CD4-positive, alpha-beta T cell (primary cell): Measurements from ENCODE around the gene HAGHL. TPM values are rescaled to one million over a fixed set of nuclear protein-coding genes. Genes with fewer than 3 reads are reported as not detected.

ENCODE experiments used
- ATAC-seq: fragments of 200-7000 bp; cut with Tn5 transposase; one replicate; pipeline ENCODE4 v1.10.0; 2022; ENCODE audit warnings: mild to moderate bottlenecking; ENCODE audit not compliant: poor library complexity
- CTCF ChIA-PET: fragments of 350-600 bp; sonication (Branson Sonifier 250); formaldehyde crosslinking; loops from one replicate; lab custom pipeline; 2021; ENCODE audit warnings: antibody characterized with exemption, inconsistent platforms; lab: Charles Lee
- POLR2A ChIA-PET: fragments of 350-600 bp; sonication (Branson Sonifier 250); formaldehyde crosslinking; loops from one replicate; lab custom pipeline; 2021; ENCODE audit warnings: antibody characterized with exemption, inconsistent platforms; lab: Charles Lee
- DNase-seq, 14 experiments: peaks; one replicate each; pipeline ENCODE4 v3.0.0-alpha.2; 2013 to 2020; ENCODE audit warnings: mixed read lengths in 2 of 14
- H3K27ac ChIP-seq, 2 donors: one replicate each; pipeline versions ENCODE4 v1.5.1 to v1.7.0; 2013; ENCODE audit warnings: low read length in 2 of 2, low read depth in 1 of 2, mild to moderate bottlenecking in 1 of 2
- H3K27me3 ChIP-seq, 2 experiments: 1 replicate in 1 of 2; 2 replicates in 1 of 2; pipeline versions ENCODE4 v1.6.1 to v1.7.0; 2013; ENCODE audit warnings: low read length in 2 of 2, control low read depth in 1 of 2, mild to moderate bottlenecking in 1 of 2, moderate library complexity in 1 of 2; ENCODE audit not compliant: insufficient read depth in 2 of 2, control insufficient read depth in 1 of 2
- H3K36me3 ChIP-seq: one replicate; pipeline ENCODE4 v1.6.1; 2013; ENCODE audit warnings: low read length, control low read depth; ENCODE audit not compliant: insufficient read depth
- H3K4me1 ChIP-seq: one replicate; pipeline ENCODE4 v1.6.1; 2013; ENCODE audit warnings: low read length, control low read depth; ENCODE audit not compliant: insufficient read depth
- H3K4me3 ChIP-seq: one replicate; pipeline ENCODE4 v1.5.1; 2013; ENCODE audit warnings: mild to moderate bottlenecking, low read length, moderate library complexity
- H3K9me3 ChIP-seq, 2 experiments: 1 replicate in 1 of 2; 2 replicates in 1 of 2; pipeline versions ENCODE4 v1.6.1 to v1.7.0; 2013; ENCODE audit warnings: low read length in 2 of 2, mild to moderate bottlenecking in 2 of 2, control low read depth in 1 of 2, moderate library complexity in 1 of 2; ENCODE audit not compliant: control insufficient read depth in 1 of 2, insufficient read depth in 1 of 2
- H3K27ac Mint-ChIP-seq: one replicate; pipeline ENCODE4 v1.8.0; 2020; ENCODE audit warnings: mixed read lengths
- H3K27me3 Mint-ChIP-seq: one replicate; pipeline ENCODE4 v1.8.0; 2021; ENCODE audit warnings: mixed read lengths
- H3K36me3 Mint-ChIP-seq: one replicate; pipeline ENCODE4 v1.8.0; 2021; ENCODE audit warnings: low read depth, mixed read lengths
- H3K4me1 Mint-ChIP-seq: one replicate; pipeline ENCODE4 v1.8.0; 2021; ENCODE audit warnings: low read depth, mixed read lengths
- H3K4me3 Mint-ChIP-seq: one replicate; pipeline ENCODE4 v1.8.0; 2020; ENCODE audit warnings: mild to moderate bottlenecking, mixed read lengths
- H3K9me3 Mint-ChIP-seq: one replicate; pipeline ENCODE4 v1.8.0; 2020; ENCODE audit warnings: mixed read lengths
- CTCF ChIP-seq: fragments of 200-600 bp; IDR thresholded peaks from one replicate; pipeline ENCODE4 v1.8.0; 2022; ENCODE audit warnings: antibody characterized with exemption, mild to moderate bottlenecking
- intact Hi-C, 2 experiments: fragments of 100-400 bp; cut with DNase I in 1 of 2; cut with micrococcal nuclease in 1 of 2; formaldehyde crosslinking; loops; one replicate each; pipeline versions ENCODE4 v1.15.1 to v1.9.0; 2023 to 2025; cut with DNase I, micrococcal nuclease
- total RNA-seq, 174 experiments: library from RNA in 2 of 174; stranded (reverse) in 2 of 174; gene quantifications; one replicate each; pipeline ENCODE4 v1.2.3 and lab custom pipeline; 2021 to 2026

The HAGHL gene
- total RNA-seq, 2 experiments from 2014 or later: 7.1 to 9.2 TPM

- Histone ChIP-seq H3K27me3 (no peaks in the 10 kb centered on the region), H3K9me3 (no peaks in the 10 kb centered on the region), H3K27ac (no peak overlapping the region), H3K4me1 (peaks cover 20% of the 10 kb centered on the region), H3K36me3 (peaks cover 6% of the 10 kb centered on the region), H3K4me3 (no peak overlapping the region)
- no peak overlapping the region for H3K4me3 Mint-ChIP-seq
- DNase-seq (peak in 1 of 14 experiments; percentile 37), ATAC-seq (no peak)
- no peak overlapping the region for H3K27ac Mint-ChIP-seq
- no peak for TF ChIP-seq CTCF
- CTCF ChIA-PET: no interaction called here
- H3K4me1 Mint-ChIP-seq: no peaks in the 10 kb centered on the region
- H3K36me3 Mint-ChIP-seq: no peaks in the 10 kb centered on the region
- H3K9me3 Mint-ChIP-seq: no peaks in the 10 kb centered on the region
- intact Hi-C loops: no loop called here
- POLR2A ChIA-PET: interaction anchor here (0.8 kb wide), 1 partner anchor 19 kb away, joined by 4 read pairs; no protein-coding TSS in a partner anchor
- no peaks in the 10 kb centered on the region for H3K27me3 Mint-ChIP-seq
These were observed 17.0 kb downstream of the HAGHL start for GRCh38 chr16:743794-744500.

GRCh38 chr16:745739-746138 is 18.8 kb downstream of the HAGHL start:
- ChIA-PET POLR2A (no interaction called here), CTCF (no interaction called here)
- Mint-ChIP-seq H3K4me1 (no peaks in the 10 kb centered on the region), H3K9me3 (no peaks in the 10 kb centered on the region), H3K36me3 (no peaks in the 10 kb centered on the region), H3K4me3 (no peak overlapping the region), H3K27ac (no peak overlapping the region), H3K27me3 (no peaks in the 10 kb centered on the region)
- no peaks in the 10 kb centered on the region for H3K27me3 ChIP-seq
- no peaks in the 10 kb centered on the region for H3K36me3 ChIP-seq
- H3K9me3 ChIP-seq: no peaks in the 10 kb centered on the region
- H3K27ac ChIP-seq: no peak overlapping the region
- ATAC-seq (no peak), DNase-seq (peak in 1 of 14 experiments; percentile 26)
- intact Hi-C loops: no loop called here
- H3K4me1 ChIP-seq: peaks cover 6% of the 10 kb centered on the region
- no peak overlapping the region for H3K4me3 ChIP-seq
- no peak for TF ChIP-seq CTCF

- Mint-ChIP-seq H3K4me3 (no peak overlapping the region), H3K9me3 (no peaks in the 10 kb centered on the region), H3K4me1 (no peaks in the 10 kb centered on the region), H3K27me3 (no peaks in the 10 kb centered on the region), H3K27ac (no peak overlapping the region), H3K36me3 (no peaks in the 10 kb centered on the region)
- ChIA-PET CTCF (no interaction called here), POLR2A (no interaction called here)
- TF ChIP-seq CTCF: no peak
- no peaks in the 10 kb centered on the region for H3K9me3 ChIP-seq
- ATAC-seq (no peak), DNase-seq (no peak)
- no peaks in the 10 kb centered on the region for H3K27me3 ChIP-seq
- no peaks in the 10 kb centered on the region for H3K4me1 ChIP-seq
- H3K4me3 ChIP-seq: no peak overlapping the region
- no peak overlapping the region for H3K27ac ChIP-seq
- intact Hi-C loops: no loop called here
- no peaks in the 10 kb centered on the region for H3K36me3 ChIP-seq
These were observed 19.7 kb downstream of the HAGHL start for GRCh38 chr16:746637-747036.
